Tibial nerve (tissue), 4 donors: ENCODE measurements around the gene DIP2B. TPM values are rescaled to one million over a fixed set of nuclear protein-coding genes. Genes with fewer than 3 reads are reported as not detected.

Source experiments
- DNase-seq, 2 donors: peaks; one replicate each; pipeline ENCODE4 v3.0.0-alpha.2; 2019; ENCODE audit warnings: low spot score in 2 of 2
- H3K27ac ChIP-seq, 4 donors: fragments of 200-600 bp; sonication (generic) in 3 of 4; one replicate each; pipeline ENCODE4 v1.5.1; 2017 to 2019; ENCODE audit warnings: mild to moderate bottlenecking in 1 of 4
- H3K27me3 ChIP-seq, 2 donors: fragments of 200-600 bp; sonication (generic) in 1 of 2; one replicate each; pipeline versions ENCODE4 v1.5.1 to v1.6.0; 2017 to 2019
- H3K36me3 ChIP-seq, 3 donors: fragments of 200-600 bp; sonication (generic); one replicate each; pipeline ENCODE4 v1.5.1; 2018 to 2019
- H3K4me1 ChIP-seq, 4 donors: fragments of 200-600 bp; sonication (generic) in 3 of 4; one replicate each; pipeline ENCODE4 v1.5.1; 2017 to 2019
- H3K4me3 ChIP-seq, 4 donors: fragments of 200-600 bp; sonication (generic) in 3 of 4; one replicate each; pipeline ENCODE4 v1.5.1; 2017 to 2019; ENCODE audit warnings: mild to moderate bottlenecking in 1 of 4, moderate library complexity in 1 of 4
- H3K9me3 ChIP-seq, 4 donors: fragments of 200-600 bp; sonication (generic) in 3 of 4; one replicate each; pipeline ENCODE4 v1.5.1; 2017 to 2019
- EP300 ChIP-seq, 2 donors: sonication (generic); formaldehyde crosslinking; IDR thresholded peaks; one replicate each; pipeline ENCODE4 v1.6.1; 2017; ENCODE audit warnings: antibody characterized with exemption in 2 of 2, mild to moderate bottlenecking in 1 of 2
- POLR2A ChIP-seq, 2 donors: fragments of 450-650 bp; IDR thresholded peaks; one replicate each; pipeline ENCODE4 v1.6.1; 2017; ENCODE audit warnings: antibody characterized with exemption in 2 of 2, mild to moderate bottlenecking in 2 of 2, moderate library complexity in 2 of 2
- WGBS, 2 donors: methylation state at CpG; one replicate each; pipeline ENCODE4 v1.1.5; 2018; 5-methylcytosine and 5-hydroxymethylcytosine counted together
- total RNA-seq, 4 donors: library from RNA; depleted of rRNA; stranded (reverse); fragments of >200 nt; gene quantifications; one replicate each; pipeline ENCODE4 v1.1.0, GENCODE V29; 2016
- TF ChIP-seq, protein P1 (sequence below), 5 experiments: fragments of 200-600 bp in 3 of 5; fragments of 450-650 bp in 2 of 5; sonication (generic) in 3 of 5; IDR thresholded peaks; one replicate each; pipeline ENCODE4 v1.5.1; 2016 to 2019; ENCODE audit warnings: antibody characterized with exemption in 5 of 5, mild to moderate bottlenecking in 3 of 5, moderate library complexity in 2 of 5

Gene DIP2B
- total RNA-seq, 4 donors from 2014 or later: 38.6 to 59.0 (median 44.8) TPM

DNA sequence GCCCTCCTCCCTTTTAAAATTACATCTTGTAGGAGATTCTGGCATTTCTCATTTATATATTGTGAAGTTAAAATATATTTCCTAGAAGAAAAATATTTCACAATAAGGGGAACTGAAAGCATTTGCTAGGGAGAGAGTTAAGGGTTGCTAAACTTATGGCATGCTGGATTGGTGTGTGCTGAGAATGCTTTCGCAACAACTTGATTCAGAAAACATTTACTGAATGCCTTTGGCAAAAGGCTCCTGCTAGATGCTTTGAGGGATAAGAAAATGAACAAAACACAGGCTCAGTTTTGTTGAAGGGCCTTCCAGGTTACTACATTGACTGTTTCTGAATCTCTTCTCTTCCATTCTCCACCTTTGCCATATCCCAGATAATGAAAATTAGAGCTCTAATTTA lies 67.5 kb downstream of the DIP2B start:
- Histone ChIP-seq H3K27me3 (no peaks in the 10 kb centered on the region), H3K9me3 (no peaks in the 10 kb centered on the region), H3K4me1 (peaks cover 0 to 79% (median 58%) of the 10 kb centered on the region in 4 donors), H3K27ac (peak overlapping the region in 3 of 4 donors; percentile 39 to 71 (median 46)), H3K36me3 (no peaks in the 10 kb centered on the region), H3K4me3 (no peak overlapping the region)
- TF ChIP-seq POLR2A (IDR thresholded peaks at IDR 0.05) (no peak), EP300 (IDR thresholded peaks at IDR 0.05) (peak in 1 of 2 donors; percentile 88)
- DNase-seq: peak in 1 of 2 donors; percentile 42
- WGBS, 2 donors: 32 to 46% methylated on average over 1 of the region's 1 CpG

GRCh38 chr12:50572760-50573159 lies 68.0 kb downstream of the DIP2B start:
- H3K9me3 ChIP-seq: no peaks in the 10 kb centered on the region
- H3K4me1 ChIP-seq: peaks cover 0 to 74% (median 54%) of the 10 kb centered on the region in 4 donors
- no peak overlapping the region for H3K4me3 ChIP-seq
- no peak for DNase-seq
- peak overlapping the region in 3 of 4 donors; percentile 39 to 71 (median 46) for H3K27ac ChIP-seq
- no peaks in the 10 kb centered on the region for H3K36me3 ChIP-seq
- TF ChIP-seq POLR2A (IDR thresholded peaks at IDR 0.05) (no peak), EP300 (IDR thresholded peaks at IDR 0.05) (no peak)
- TF ChIP-seq, protein P1, sequence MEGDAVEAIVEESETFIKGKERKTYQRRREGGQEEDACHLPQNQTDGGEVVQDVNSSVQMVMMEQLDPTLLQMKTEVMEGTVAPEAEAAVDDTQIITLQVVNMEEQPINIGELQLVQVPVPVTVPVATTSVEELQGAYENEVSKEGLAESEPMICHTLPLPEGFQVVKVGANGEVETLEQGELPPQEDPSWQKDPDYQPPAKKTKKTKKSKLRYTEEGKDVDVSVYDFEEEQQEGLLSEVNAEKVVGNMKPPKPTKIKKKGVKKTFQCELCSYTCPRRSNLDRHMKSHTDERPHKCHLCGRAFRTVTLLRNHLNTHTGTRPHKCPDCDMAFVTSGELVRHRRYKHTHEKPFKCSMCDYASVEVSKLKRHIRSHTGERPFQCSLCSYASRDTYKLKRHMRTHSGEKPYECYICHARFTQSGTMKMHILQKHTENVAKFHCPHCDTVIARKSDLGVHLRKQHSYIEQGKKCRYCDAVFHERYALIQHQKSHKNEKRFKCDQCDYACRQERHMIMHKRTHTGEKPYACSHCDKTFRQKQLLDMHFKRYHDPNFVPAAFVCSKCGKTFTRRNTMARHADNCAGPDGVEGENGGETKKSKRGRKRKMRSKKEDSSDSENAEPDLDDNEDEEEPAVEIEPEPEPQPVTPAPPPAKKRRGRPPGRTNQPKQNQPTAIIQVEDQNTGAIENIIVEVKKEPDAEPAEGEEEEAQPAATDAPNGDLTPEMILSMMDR (IDR thresholded peaks at IDR 0.05): no peak
- 68 to 70% methylated on average over 3 of the region's 3 CpGs for WGBS, 2 donors
- no peaks in the 10 kb centered on the region for H3K27me3 ChIP-seq

- no peak for DNase-seq
- 93 to 96% methylated on average over 2 of the region's 2 CpGs for WGBS, 2 donors
- H3K9me3 ChIP-seq: no peaks in the 10 kb centered on the region
- H3K4me1 ChIP-seq: peaks cover 0 to 69% (median 50%) of the 10 kb centered on the region in 4 donors
- no peaks in the 10 kb centered on the region for H3K27me3 ChIP-seq
- no peaks in the 10 kb centered on the region for H3K36me3 ChIP-seq
- no peak overlapping the region for H3K4me3 ChIP-seq
- peak overlapping the region in 3 of 4 donors; percentile 39 to 71 (median 46) for H3K27ac ChIP-seq
- TF ChIP-seq, protein P1 (IDR thresholded peaks at IDR 0.05): no peak
- TF ChIP-seq POLR2A (IDR thresholded peaks at IDR 0.05) (no peak), EP300 (IDR thresholded peaks at IDR 0.05) (no peak)
Measured at GRCh38 chr12:50573271-50573670, 68.5 kb downstream of the DIP2B start.

GRCh38 chr12:50574601-50575348 lies 70.0 kb downstream of the DIP2B start:
- Histone ChIP-seq H3K36me3 (no peaks in the 10 kb centered on the region), H3K27ac (peak overlapping the region in 3 of 4 donors; percentile 19 to 60 (median 37)), H3K4me3 (no peak overlapping the region), H3K27me3 (no peaks in the 10 kb centered on the region), H3K9me3 (no peaks in the 10 kb centered on the region), H3K4me1 (peaks cover 0 to 61% (median 37%) of the 10 kb centered on the region in 4 donors)
- TF ChIP-seq, protein P1 (IDR thresholded peaks at IDR 0.05): no peak
- no peak for TF ChIP-seq POLR2A (IDR thresholded peaks at IDR 0.05)
- 17 to 19% methylated on average over 5 of the region's 5 CpGs for whole genome bisulfite sequencing, 2 donors
- no peak for DNase-seq

- no peak for DNase-seq
- TF ChIP-seq EP300 (IDR thresholded peaks at IDR 0.05) (no peak), POLR2A (IDR thresholded peaks at IDR 0.05) (no peak)
- TF ChIP-seq, protein P1 (IDR thresholded peaks at IDR 0.05): no peak
- Histone ChIP-seq H3K27me3 (no peaks in the 10 kb centered on the region), H3K27ac (no peak overlapping the region), H3K36me3 (peaks cover 0 to 2% (median 0%) of the 10 kb centered on the region in 3 donors), H3K4me1 (peaks cover 0 to 43% (median 9%) of the 10 kb centered on the region in 4 donors), H3K9me3 (no peaks in the 10 kb centered on the region), H3K4me3 (no peak overlapping the region)
- 40 to 47% methylated on average over 1 of the region's 1 CpG for WGBS, 2 donors
Measured at GRCh38 chr12:50579757-50580267, 75.0 kb downstream of the DIP2B start.
